ENCODE measurements around the gene HOXA9.

DNA sequence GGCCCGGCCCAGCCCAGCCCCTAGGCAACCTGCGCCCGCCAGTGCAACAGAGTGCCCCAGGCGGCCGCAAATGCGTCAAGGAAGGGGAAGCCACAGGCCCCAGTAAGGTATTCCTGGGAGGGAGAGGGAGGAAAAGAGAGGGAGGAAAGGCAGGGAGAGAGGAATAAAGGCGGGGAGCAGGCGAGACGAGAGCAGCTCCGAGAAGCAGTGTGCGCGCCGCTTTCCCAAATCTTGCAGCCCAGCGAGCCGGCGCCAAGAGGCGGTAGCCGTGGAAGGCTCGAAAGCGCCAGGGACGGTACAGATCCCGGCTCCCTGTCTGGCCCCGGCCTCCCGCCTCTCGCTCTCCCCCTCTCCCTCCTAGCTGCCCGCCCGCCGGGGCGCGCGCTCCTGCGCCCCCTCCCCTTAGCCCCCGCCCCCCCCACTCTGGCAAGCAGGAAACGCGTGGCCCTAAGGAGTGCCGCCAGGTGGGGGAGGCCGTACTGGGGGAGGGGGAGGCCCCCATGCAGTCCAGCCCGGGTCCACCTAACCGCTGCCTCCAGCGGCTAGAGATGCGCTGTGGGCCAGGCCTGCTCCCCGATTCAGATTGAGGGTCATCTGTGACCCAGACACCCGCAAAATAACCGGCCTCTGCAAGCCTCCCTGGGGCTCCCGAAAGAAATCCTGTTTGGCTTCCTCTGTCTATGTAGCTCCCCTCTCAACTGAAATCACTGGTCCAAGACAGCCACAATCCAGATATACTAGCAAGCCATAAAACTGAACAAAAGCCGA, 4.5 kb upstream of the HOXA9 start:
- TF ChIP-seq, protein P1, sequence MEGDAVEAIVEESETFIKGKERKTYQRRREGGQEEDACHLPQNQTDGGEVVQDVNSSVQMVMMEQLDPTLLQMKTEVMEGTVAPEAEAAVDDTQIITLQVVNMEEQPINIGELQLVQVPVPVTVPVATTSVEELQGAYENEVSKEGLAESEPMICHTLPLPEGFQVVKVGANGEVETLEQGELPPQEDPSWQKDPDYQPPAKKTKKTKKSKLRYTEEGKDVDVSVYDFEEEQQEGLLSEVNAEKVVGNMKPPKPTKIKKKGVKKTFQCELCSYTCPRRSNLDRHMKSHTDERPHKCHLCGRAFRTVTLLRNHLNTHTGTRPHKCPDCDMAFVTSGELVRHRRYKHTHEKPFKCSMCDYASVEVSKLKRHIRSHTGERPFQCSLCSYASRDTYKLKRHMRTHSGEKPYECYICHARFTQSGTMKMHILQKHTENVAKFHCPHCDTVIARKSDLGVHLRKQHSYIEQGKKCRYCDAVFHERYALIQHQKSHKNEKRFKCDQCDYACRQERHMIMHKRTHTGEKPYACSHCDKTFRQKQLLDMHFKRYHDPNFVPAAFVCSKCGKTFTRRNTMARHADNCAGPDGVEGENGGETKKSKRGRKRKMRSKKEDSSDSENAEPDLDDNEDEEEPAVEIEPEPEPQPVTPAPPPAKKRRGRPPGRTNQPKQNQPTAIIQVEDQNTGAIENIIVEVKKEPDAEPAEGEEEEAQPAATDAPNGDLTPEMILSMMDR (IDR thresholded peaks at IDR 0.05; ENCODE audit: low read length), result no peak
- TF ChIP-seq EZH2 (optimal IDR thresholded peaks at IDR 0.05; ENCODE audit: low read depth, low read length), result no peak
- TF ChIP-seq EZH2phosphoT487 (IDR thresholded peaks at IDR 0.05; ENCODE audit: low read length), result no peak

All from MM.1S (cell line).